ENCODE results near the gene GATB. TPM values are rescaled to one million over a fixed set of nuclear protein-coding genes. Genes with fewer than 3 reads are reported as not detected.

Gene GATB
- total RNA-seq, 1 donor from 2014 or later = 15.7 TPM

GRCh38 chr4:151786158-151786495 lies 25.3 kb upstream of the GATB start:
- H3K4me3 Mint-ChIP-seq (ENCODE audit: low read depth) = no peak overlapping the region
- no peaks in the 10 kb centered on the region for H3K36me3 Mint-ChIP-seq (ENCODE audit: insufficient read depth)
- H3K4me1 Mint-ChIP-seq (ENCODE audit: low read depth) = peaks cover 49% of the 10 kb centered on the region
- H3K27me3 Mint-ChIP-seq = peaks cover 3% of the 10 kb centered on the region
- H3K9me3 Mint-ChIP-seq (ENCODE audit: low read depth) = no peaks in the 10 kb centered on the region
- no peak for TF ChIP-seq CTCF (IDR thresholded peaks at IDR 0.05; ENCODE audit: unreplicated experiment)
- DNase-seq (ENCODE audit: low spot score, unreplicated experiment) = no peak
- no peak overlapping the region for H3K27ac Mint-ChIP-seq

- Mint-ChIP-seq H3K27me3 (peaks cover 2% of the 10 kb centered on the region), H3K27ac (no peak overlapping the region)
- DNase-seq (ENCODE audit: low spot score, unreplicated experiment) = no peak
Observed at GRCh38 chr4:151785484-151786157, 24.8 kb upstream of the GATB start.

GRCh38 chr4:151784706-151785105 lies 23.9 kb upstream of the GATB start:
- no peak for DNase-seq (ENCODE audit: low spot score, unreplicated experiment)
- peaks cover 2% of the 10 kb centered on the region for H3K27me3 Mint-ChIP-seq
- no peaks in the 10 kb centered on the region for H3K36me3 Mint-ChIP-seq (ENCODE audit: insufficient read depth)
- H3K9me3 Mint-ChIP-seq (ENCODE audit: low read depth) = no peaks in the 10 kb centered on the region
- H3K4me1 Mint-ChIP-seq (ENCODE audit: low read depth) = peaks cover 45% of the 10 kb centered on the region
- no peak overlapping the region for H3K4me3 Mint-ChIP-seq (ENCODE audit: low read depth)
- H3K27ac Mint-ChIP-seq = no peak overlapping the region
- TF ChIP-seq CTCF (IDR thresholded peaks at IDR 0.05; ENCODE audit: unreplicated experiment) = no peak

More at GRCh38 chr4:151785484-151786157, 24.8 kb upstream of the GATB start:
- Mint-ChIP-seq H3K36me3 (ENCODE audit: insufficient read depth) (no peaks in the 10 kb centered on the region), H3K9me3 (ENCODE audit: low read depth) (no peaks in the 10 kb centered on the region), H3K4me3 (ENCODE audit: low read depth) (no peak overlapping the region), H3K4me1 (ENCODE audit: low read depth) (peaks cover 49% of the 10 kb centered on the region)
- no peak for TF ChIP-seq CTCF (IDR thresholded peaks at IDR 0.05; ENCODE audit: unreplicated experiment)

- no peak for DNase-seq (ENCODE audit: low spot score, unreplicated experiment)
- no peak for TF ChIP-seq CTCF (IDR thresholded peaks at IDR 0.05; ENCODE audit: unreplicated experiment)
- no peaks in the 10 kb centered on the region for H3K36me3 Mint-ChIP-seq (ENCODE audit: insufficient read depth)
- H3K27ac Mint-ChIP-seq = peak overlapping the region; percentile 67
- H3K9me3 Mint-ChIP-seq (ENCODE audit: low read depth) = no peaks in the 10 kb centered on the region
- no peak overlapping the region for H3K4me3 Mint-ChIP-seq (ENCODE audit: low read depth)
- peaks cover 48% of the 10 kb centered on the region for H3K4me1 Mint-ChIP-seq (ENCODE audit: low read depth)
- H3K27me3 Mint-ChIP-seq = peaks cover 2% of the 10 kb centered on the region
Observed at GRCh38 chr4:151783867-151784266, 23.1 kb upstream of the GATB start.

GRCh38 chr4:151782296-151782695 lies 21.5 kb upstream of the GATB start:
- DNase-seq (ENCODE audit: low spot score, unreplicated experiment) = no peak
- TF ChIP-seq CTCF (IDR thresholded peaks at IDR 0.05; ENCODE audit: unreplicated experiment) = no peak
- no peaks in the 10 kb centered on the region for H3K36me3 Mint-ChIP-seq (ENCODE audit: insufficient read depth)
- H3K4me3 Mint-ChIP-seq (ENCODE audit: low read depth) = no peak overlapping the region
- no peak overlapping the region for H3K27ac Mint-ChIP-seq
- H3K9me3 Mint-ChIP-seq (ENCODE audit: low read depth) = no peaks in the 10 kb centered on the region
- peaks cover 2% of the 10 kb centered on the region for H3K27me3 Mint-ChIP-seq
- peaks cover 48% of the 10 kb centered on the region for H3K4me1 Mint-ChIP-seq (ENCODE audit: low read depth)
